HG02798 (cell line): Measurements from ENCODE around the gene STS.
"Not testable (repeated sequence)": the region's sequence is repeated elsewhere in the genome, so short reads cannot be mapped to it uniquely, and the experiment has no call there.

ENCODE experiments used
- ATAC-seq: cut with Tn5 transposase; IDR thresholded peaks from one replicate; pipeline ENCODE4 v1.9.1; 2021; ENCODE audit warnings: mild to moderate bottlenecking; ENCODE audit not compliant: unreplicated experiment, poor library complexity

The STS gene

GRCh38 chrX:7169627-7170026, 22.1 kb downstream of the STS start:
- ATAC-seq = no peak

- no peak for ATAC-seq
Measured at GRCh38 chrX:7170898-7171297, 23.4 kb downstream of the STS start.

- not testable (repeated sequence) for ATAC-seq
Measured at GRCh38 chrX:7178859-7179258, 31.3 kb downstream of the STS start.

GRCh38 chrX:7179446-7179845, 31.9 kb downstream of the STS start:
- no peak for ATAC-seq

GRCh38 chrX:7184816-7185215, 37.3 kb downstream of the STS start:
- ATAC-seq = no peak

- ATAC-seq = no peak
Measured at GRCh38 chrX:7188672-7189071, 41.2 kb downstream of the STS start.

- no peak for ATAC-seq
Measured at GRCh38 chrX:7190157-7190556, 42.6 kb downstream of the STS start.

- no peak for ATAC-seq
Measured at GRCh38 chrX:7191681-7192110, 44.2 kb downstream of the STS start.

GRCh38 chrX:7192871-7193270, 45.4 kb downstream of the STS start:
- no peak for ATAC-seq

GRCh38 chrX:7194606-7195005, 47.1 kb downstream of the STS start:
- no peak for ATAC-seq
